Transverse colon (tissue), 4 donors: ENCODE data around the gene BBIP1. TPM values are rescaled to one million over a fixed set of nuclear protein-coding genes. Genes with fewer than 3 reads are reported as not detected.

Source experiments
- DNase-seq: peaks from one replicate; pipeline ENCODE4 v3.0.0-alpha.2; 2019
- H3K27ac ChIP-seq, 4 donors: fragments of 200-600 bp; sonication (generic); 2 replicates each; pipeline ENCODE4 v1.5.1; 2016 to 2018; ENCODE audit warnings: inconsistent platforms in 4 of 4
- H3K27me3 ChIP-seq: fragments of 200-600 bp; sonication (generic); 2 replicates; pipeline ENCODE4 v1.5.1; 2017; ENCODE audit warnings: inconsistent platforms
- H3K36me3 ChIP-seq, 4 donors: fragments of 200-600 bp; sonication (generic); 2 replicates each; pipeline ENCODE4 v1.5.1; 2017 to 2019; ENCODE audit warnings: inconsistent platforms in 4 of 4
- H3K4me1 ChIP-seq, 4 donors: fragments of 200-600 bp; sonication (generic); 2 replicates each; pipeline ENCODE4 v1.5.1; 2017 to 2020; ENCODE audit warnings: inconsistent platforms in 4 of 4
- H3K4me3 ChIP-seq, 4 donors: fragments of 200-600 bp; sonication (generic); 1 replicate in 1 of 4; 2 replicates in 3 of 4; pipeline versions ENCODE4 v1.5.1 to v1.6.1; 2017 to 2019; ENCODE audit warnings: inconsistent platforms in 4 of 4
- H3K9me3 ChIP-seq, 2 donors: fragments of 200-600 bp; sonication (generic); 2 replicates each; pipeline ENCODE4 v1.5.1; 2017 to 2019; ENCODE audit warnings: inconsistent platforms in 2 of 2
- CTCF ChIP-seq, 5 experiments: fragments of 200-600 bp in 3 of 5; fragments of 450-650 bp in 2 of 5; sonication (generic) in 3 of 5; IDR thresholded peaks; 1 replicate in 2 of 5; 2 replicates in 3 of 5; pipeline ENCODE4 v1.5.1; 2016 to 2017; ENCODE audit warnings: antibody characterized with exemption in 5 of 5, inconsistent platforms in 3 of 5, mild to moderate bottlenecking in 2 of 5, moderate library complexity in 1 of 5
- EP300 ChIP-seq: sonication (generic); formaldehyde crosslinking; IDR thresholded peaks from one replicate; pipeline ENCODE4 v1.6.1; 2017; ENCODE audit warnings: antibody characterized with exemption, low read depth
- POLR2A ChIP-seq: fragments of 450-650 bp; IDR thresholded peaks from one replicate; pipeline ENCODE4 v1.6.1; 2016; ENCODE audit warnings: antibody characterized with exemption, mild to moderate bottlenecking, moderate library complexity
- POLR2AphosphoS5 ChIP-seq, 3 donors: sonication (generic); formaldehyde crosslinking; IDR thresholded peaks; one replicate each; pipeline ENCODE4 v1.6.1; 2016; ENCODE audit warnings: antibody characterized with exemption in 3 of 3
- WGBS, 2 donors: methylation state at CpG; one replicate each; pipeline ENCODE4 v1.1.5; 2018; ENCODE audit warnings: low coverage in 1 of 2; 5-methylcytosine and 5-hydroxymethylcytosine counted together
- in situ Hi-C, 4 donors: fragments of 200-750 bp; cut with MboI; loops; one replicate each; pipeline versions ENCODE4 v1.15.0 to v1.15.1; 2017; ENCODE audit warnings: low sequenced_read_pairs in 3 of 4, low pct_ligation_motif_present in 1 of 4, low pct_unique_long_range_greater_than_20kb in 1 of 4
- intact Hi-C: fragments of 100-400 bp; cut with DNase I; formaldehyde crosslinking; loops from one replicate; pipeline ENCODE4 v1.15.1; 2023; ENCODE audit warnings: low total_unique reads
- total RNA-seq, 4 donors: library from RNA; depleted of rRNA; stranded (reverse); fragments of >200 nt; gene quantifications; one replicate each; pipeline ENCODE4 v1.1.0, GENCODE V29; 2016

Gene BBIP1
- total RNA-seq, 4 donors from 2014 or later, result 9.6 to 44.9 (median 18.1) TPM

GRCh38 chr10:110901954-110902819 lies 16.8 kb downstream of the BBIP1 start:
- H3K9me3 ChIP-seq, result no peaks in the 10 kb centered on the region
- H3K27ac ChIP-seq, result peak overlapping the region in 1 of 4 donors; percentile 36
- H3K27me3 ChIP-seq, result no peaks in the 10 kb centered on the region
- TF ChIP-seq CTCF (IDR thresholded peaks at IDR 0.05), result no peak
- TF ChIP-seq POLR2AphosphoS5 (IDR thresholded peaks at IDR 0.05), result peak in 1 of 3 donors; percentile 3
- TF ChIP-seq POLR2A, result no peak
- TF ChIP-seq EP300, result no peak
- peaks cover 0 to 3% (median under 1%) of the 10 kb centered on the region in 4 donors for H3K4me1 ChIP-seq
- intact Hi-C loops, result no loop called here
- no peak overlapping the region for H3K4me3 ChIP-seq
- peaks cover 0 to 46% (median 17%) of the 10 kb centered on the region in 4 donors for H3K36me3 ChIP-seq
- DNase-seq, result no peak
- 69 to 75% methylated on average over 6 to 7 of the region's 7 CpGs for WGBS, 2 donors
- in situ Hi-C loops, result loop anchor here in 2 of 4 donors (25.0 kb wide), 2 partner anchors 290 to 315 kb away; no protein-coding TSS in a partner anchor

GRCh38 chr10:110900983-110901382 lies 18.0 kb downstream of the BBIP1 start:
- WGBS, 2 donors, result 100% methylated on average over 2 of the region's 2 CpGs
- Histone ChIP-seq H3K4me3 (no peak overlapping the region), H3K27me3 (no peaks in the 10 kb centered on the region), H3K27ac (no peak overlapping the region), H3K4me1 (peaks cover 2 to 15% (median 8%) of the 10 kb centered on the region in 4 donors), H3K36me3 (peaks cover 0 to 58% (median 19%) of the 10 kb centered on the region in 4 donors), H3K9me3 (no peaks in the 10 kb centered on the region)
- intact Hi-C loops, result no loop called here
- in situ Hi-C loops, result loop anchor here in 2 of 4 donors (25.0 kb wide), 2 partner anchors 289 to 314 kb away; no protein-coding TSS in a partner anchor
- DNase-seq, result no peak
- TF ChIP-seq POLR2A (no peak), POLR2AphosphoS5 (IDR thresholded peaks at IDR 0.05) (peak in 2 of 3 donors; percentile 17 to 34)

- Histone ChIP-seq H3K9me3 (no peaks in the 10 kb centered on the region), H3K4me1 (peaks cover 4 to 39% (median 10%) of the 10 kb centered on the region in 4 donors), H3K4me3 (no peak overlapping the region), H3K27me3 (no peaks in the 10 kb centered on the region), H3K27ac (no peak overlapping the region), H3K36me3 (peaks cover 0 to 81% (median 26%) of the 10 kb centered on the region in 4 donors)
- intact Hi-C loops, result no loop called here
- no peak for DNase-seq
- TF ChIP-seq EP300, result no peak
- TF ChIP-seq CTCF (IDR thresholded peaks at IDR 0.05), result no peak
- no peak for TF ChIP-seq POLR2AphosphoS5 (IDR thresholded peaks at IDR 0.05)
- TF ChIP-seq POLR2A, result no peak
- in situ Hi-C loops, result loop anchor here in 3 of 4 donors (10.0 to 25.0 kb wide), 4 partner anchors 94 to 586 kb away; partner anchors contain the start of gene SMNDC1 (in 1 of the 3)
Observed at GRCh38 chr10:110898391-110898790, 20.6 kb downstream of the BBIP1 start.

GRCh38 chr10:110897184-110897583 lies 21.8 kb downstream of the BBIP1 start:
- intact Hi-C loops, result no loop called here
- 69 to 86% methylated on average over 1 of the region's 1 CpG for WGBS, 2 donors
- peak overlapping the region in 3 of 4 donors; percentile 4 to 27 (median 13) for H3K27ac ChIP-seq

More at GRCh38 chr10:110897184-110897583, 21.8 kb downstream of the BBIP1 start:
- Histone ChIP-seq H3K36me3 (peaks cover 0 to 82% (median 27%) of the 10 kb centered on the region in 4 donors), H3K9me3 (no peaks in the 10 kb centered on the region), H3K27me3 (no peaks in the 10 kb centered on the region), H3K4me3 (no peak overlapping the region), H3K4me1 (peaks cover 4 to 46% (median 11%) of the 10 kb centered on the region in 4 donors)
- in situ Hi-C loops, result loop anchor here in 3 of 4 donors (10.0 to 25.0 kb wide), 4 partner anchors 92 to 585 kb away; partner anchors contain the start of gene SMNDC1 (in 1 of the 3)
- TF ChIP-seq POLR2AphosphoS5 (IDR thresholded peaks at IDR 0.05), result peak in 1 of 3 donors; percentile 25
- no peak for TF ChIP-seq EP300
- no peak for TF ChIP-seq POLR2A
- no peak for TF ChIP-seq CTCF (IDR thresholded peaks at IDR 0.05)
- no peak for DNase-seq
